HepG2 (cell line): Measurements from ENCODE around the gene GLOD4. TPM values are rescaled to one million over a fixed set of nuclear protein-coding genes. Genes with fewer than 3 reads are reported as not detected.
A peak's percentile ranks its signal among the peaks of the same experiment; 100 is the strongest.

Source experiments
- CEBPB ChIP-seq: IDR thresholded peaks from 2 replicates; pipeline ENCODE4 v1.6.1; 2011; ENCODE audit warnings: low read depth, low read length, improper control_type of control experiment, borderline replicate concordance
- IRF2 ChIP-seq: IDR thresholded peaks from 2 replicates; pipeline ENCODE4 v1.6.1; 2018; ENCODE audit warnings: missing genetic modification reagents, missing compliant biosample characterization
- KDM3A ChIP-seq: IDR thresholded peaks from 2 replicates; pipeline ENCODE4 v1.6.1; 2018; ENCODE audit warnings: low read depth, missing compliant biosample characterization
- NR2C2 ChIP-seq: sonication (generic); formaldehyde crosslinking; IDR thresholded peaks from 2 replicates; pipeline ENCODE4 v1.4.0; 2020; ENCODE audit warnings: missing genetic modification reagents, mild to moderate bottlenecking, moderate library complexity, borderline replicate concordance
- PATZ1 ChIP-seq: sonication (generic); formaldehyde crosslinking; IDR thresholded peaks from 2 replicates; pipeline ENCODE4 v1.4.0; 2020; ENCODE audit warnings: missing genetic modification reagents
- RFXAP ChIP-seq: sonication (generic); formaldehyde crosslinking; IDR thresholded peaks from 2 replicates; pipeline ENCODE4 v1.4.0; 2020; ENCODE audit warnings: missing genetic modification reagents, borderline replicate concordance
- SIX4 ChIP-seq: sonication (generic); formaldehyde crosslinking; IDR thresholded peaks from 2 replicates; pipeline ENCODE4 v1.4.0; 2020; ENCODE audit warnings: missing genetic modification reagents
- STAT5B ChIP-seq: sonication (generic); formaldehyde crosslinking; IDR thresholded peaks from 2 replicates; pipeline ENCODE4 v1.4.0; 2020; ENCODE audit warnings: missing genetic modification reagents
- ZNF281 ChIP-seq: sonication (generic); formaldehyde crosslinking; IDR thresholded peaks from 2 replicates; pipeline ENCODE4 v1.4.0; 2020; ENCODE audit warnings: missing genetic modification reagents, borderline replicate concordance
- ZNF296 ChIP-seq: sonication (generic); formaldehyde crosslinking; conservative IDR thresholded peaks from 2 replicates; pipeline ENCODE4 v1.5.0; 2020; ENCODE audit warnings: mild to moderate bottlenecking, missing genetic modification reagents
- ZNF501 ChIP-seq: sonication (generic); formaldehyde crosslinking; IDR thresholded peaks from 2 replicates; pipeline ENCODE4 v1.5.1; 2020; ENCODE audit warnings: mild to moderate bottlenecking, moderate library complexity, missing genetic modification reagents
- ZNF749 ChIP-seq: sonication (generic); formaldehyde crosslinking; IDR thresholded peaks from 2 replicates; pipeline ENCODE4 v1.8.0; 2022; ENCODE audit warnings: mild to moderate bottlenecking, missing genetic modification reagents, moderate library complexity, borderline replicate concordance
- ZNF883 ChIP-seq: sonication (generic); formaldehyde crosslinking; IDR thresholded peaks from 2 replicates; pipeline ENCODE4 v1.5.1; 2020; ENCODE audit warnings: mild to moderate bottlenecking, missing genetic modification reagents; ENCODE audit errors: not compliant biosample characterization
- polyA plus RNA-seq, 8 experiments: library from polyadenylated mRNA; depleted of rRNA in 3 of 8; stranded (reverse) in 7 of 8; unstranded in 1 of 8; fragments of >200 nt; fragmentation: Illumina TruSeq in 4 of 8; extraction: Trizol in 4 of 8; gene quantifications; 2 replicates each; pipeline versions ENCODE4 v1.2.1 to v1.2.3, GENCODE V29; 2011 to 2016; ENCODE audit warnings: low read depth in 4 of 8, missing spikeins in 1 of 8, mixed read lengths in 1 of 8; ENCODE audit not compliant: insufficient read depth in 1 of 8
- total RNA-seq, 5 experiments: library from RNA; depleted of rRNA; stranded (reverse); fragments of >200 nt; fragmentation: Illumina TruSeq; extraction: Trizol; gene quantifications; 2 replicates each; pipeline ENCODE4 v1.2.3, GENCODE V29; 2016; ENCODE audit warnings: low read depth in 1 of 5
- TF ChIP-seq, protein P1 (sequence below): sonication (generic); formaldehyde crosslinking; IDR thresholded peaks from one replicate; pipeline ENCODE4 v1.5.1; 2020; ENCODE audit warnings: mild to moderate bottlenecking, missing genetic modification reagents; ENCODE audit errors: not compliant biosample characterization

The GLOD4 gene
- total and polyA plus RNA-seq, 2 of the 13 experiments (the other 11 are each of a cell fraction or from before 2014, with no cell fraction given), result 53.7 to 87.8 TPM

DNA sequence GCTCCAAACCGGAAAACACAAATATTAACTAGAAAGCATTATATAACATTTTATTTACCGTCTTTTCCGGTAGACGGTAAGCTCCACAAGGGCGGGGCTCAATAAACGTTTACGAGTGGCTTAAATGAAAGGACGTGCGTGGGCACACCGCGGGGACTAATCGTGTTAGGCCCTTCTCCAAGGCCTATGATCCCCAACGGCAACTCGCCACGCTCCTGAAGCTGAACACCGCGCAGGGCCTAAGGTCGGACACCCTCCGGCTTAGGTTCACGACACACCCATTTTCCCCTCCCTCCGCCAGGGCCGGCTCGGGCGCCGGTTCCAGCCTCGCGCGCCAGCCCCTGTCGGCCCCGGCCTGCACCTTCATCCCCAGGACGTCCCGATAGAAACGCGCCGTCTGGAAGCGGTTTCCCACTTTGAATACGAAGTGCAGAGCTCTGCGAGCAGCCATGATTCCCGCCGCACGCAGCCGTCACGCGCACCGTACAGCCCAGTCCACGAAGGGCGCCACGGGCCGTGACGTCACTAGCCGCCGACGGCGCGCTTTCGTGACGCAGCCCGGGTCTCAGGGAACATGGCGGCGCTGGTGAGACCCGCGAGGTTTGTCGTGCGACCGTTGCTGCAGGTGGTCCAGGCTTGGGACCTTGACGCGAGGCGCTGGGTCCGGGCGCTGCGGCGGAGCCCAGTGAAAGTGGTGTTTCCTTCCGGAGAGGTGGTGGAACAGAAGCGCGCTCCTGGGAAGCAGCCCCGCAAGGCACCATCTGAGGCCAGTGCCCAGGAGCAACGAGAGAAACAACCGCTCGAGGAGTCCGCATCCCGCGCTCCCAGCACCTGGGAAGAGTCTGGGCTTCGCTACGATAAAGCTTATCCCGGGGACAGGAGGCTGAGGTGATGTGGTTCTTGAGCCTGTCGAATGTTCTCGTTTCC lies at the start of gene GLOD4, which contains the start of gene MRM3 (continued):
- TF ChIP-seq RFXAP (CRISPR knock-in tag) (no peak; the same call in 1 of the 2 replicates), ZNF281 (CRISPR knock-in tag) (peak; percentile 39; the same call in 1 of the 2 replicates), ZNF501 (CRISPR knock-in tag) (peak; percentile 95), SIX4 (CRISPR knock-in tag) (peak; percentile 69), ZNF883 (CRISPR knock-in tag) (peak; percentile 82), ZNF296 (CRISPR knock-in tag) (no peak), KDM3A (CRISPR knock-in tag) (peak; percentile 84), PATZ1 (CRISPR knock-in tag) (peak; percentile 56), STAT5B (no peak), IRF2 (CRISPR knock-in tag) (peak; percentile 92), NR2C2 (peak; percentile 88), ZNF749 (CRISPR knock-in tag) (peak; percentile 93; the same call in 1 of the 2 replicates), CEBPB (no peak)
- TF ChIP-seq, protein P1, sequence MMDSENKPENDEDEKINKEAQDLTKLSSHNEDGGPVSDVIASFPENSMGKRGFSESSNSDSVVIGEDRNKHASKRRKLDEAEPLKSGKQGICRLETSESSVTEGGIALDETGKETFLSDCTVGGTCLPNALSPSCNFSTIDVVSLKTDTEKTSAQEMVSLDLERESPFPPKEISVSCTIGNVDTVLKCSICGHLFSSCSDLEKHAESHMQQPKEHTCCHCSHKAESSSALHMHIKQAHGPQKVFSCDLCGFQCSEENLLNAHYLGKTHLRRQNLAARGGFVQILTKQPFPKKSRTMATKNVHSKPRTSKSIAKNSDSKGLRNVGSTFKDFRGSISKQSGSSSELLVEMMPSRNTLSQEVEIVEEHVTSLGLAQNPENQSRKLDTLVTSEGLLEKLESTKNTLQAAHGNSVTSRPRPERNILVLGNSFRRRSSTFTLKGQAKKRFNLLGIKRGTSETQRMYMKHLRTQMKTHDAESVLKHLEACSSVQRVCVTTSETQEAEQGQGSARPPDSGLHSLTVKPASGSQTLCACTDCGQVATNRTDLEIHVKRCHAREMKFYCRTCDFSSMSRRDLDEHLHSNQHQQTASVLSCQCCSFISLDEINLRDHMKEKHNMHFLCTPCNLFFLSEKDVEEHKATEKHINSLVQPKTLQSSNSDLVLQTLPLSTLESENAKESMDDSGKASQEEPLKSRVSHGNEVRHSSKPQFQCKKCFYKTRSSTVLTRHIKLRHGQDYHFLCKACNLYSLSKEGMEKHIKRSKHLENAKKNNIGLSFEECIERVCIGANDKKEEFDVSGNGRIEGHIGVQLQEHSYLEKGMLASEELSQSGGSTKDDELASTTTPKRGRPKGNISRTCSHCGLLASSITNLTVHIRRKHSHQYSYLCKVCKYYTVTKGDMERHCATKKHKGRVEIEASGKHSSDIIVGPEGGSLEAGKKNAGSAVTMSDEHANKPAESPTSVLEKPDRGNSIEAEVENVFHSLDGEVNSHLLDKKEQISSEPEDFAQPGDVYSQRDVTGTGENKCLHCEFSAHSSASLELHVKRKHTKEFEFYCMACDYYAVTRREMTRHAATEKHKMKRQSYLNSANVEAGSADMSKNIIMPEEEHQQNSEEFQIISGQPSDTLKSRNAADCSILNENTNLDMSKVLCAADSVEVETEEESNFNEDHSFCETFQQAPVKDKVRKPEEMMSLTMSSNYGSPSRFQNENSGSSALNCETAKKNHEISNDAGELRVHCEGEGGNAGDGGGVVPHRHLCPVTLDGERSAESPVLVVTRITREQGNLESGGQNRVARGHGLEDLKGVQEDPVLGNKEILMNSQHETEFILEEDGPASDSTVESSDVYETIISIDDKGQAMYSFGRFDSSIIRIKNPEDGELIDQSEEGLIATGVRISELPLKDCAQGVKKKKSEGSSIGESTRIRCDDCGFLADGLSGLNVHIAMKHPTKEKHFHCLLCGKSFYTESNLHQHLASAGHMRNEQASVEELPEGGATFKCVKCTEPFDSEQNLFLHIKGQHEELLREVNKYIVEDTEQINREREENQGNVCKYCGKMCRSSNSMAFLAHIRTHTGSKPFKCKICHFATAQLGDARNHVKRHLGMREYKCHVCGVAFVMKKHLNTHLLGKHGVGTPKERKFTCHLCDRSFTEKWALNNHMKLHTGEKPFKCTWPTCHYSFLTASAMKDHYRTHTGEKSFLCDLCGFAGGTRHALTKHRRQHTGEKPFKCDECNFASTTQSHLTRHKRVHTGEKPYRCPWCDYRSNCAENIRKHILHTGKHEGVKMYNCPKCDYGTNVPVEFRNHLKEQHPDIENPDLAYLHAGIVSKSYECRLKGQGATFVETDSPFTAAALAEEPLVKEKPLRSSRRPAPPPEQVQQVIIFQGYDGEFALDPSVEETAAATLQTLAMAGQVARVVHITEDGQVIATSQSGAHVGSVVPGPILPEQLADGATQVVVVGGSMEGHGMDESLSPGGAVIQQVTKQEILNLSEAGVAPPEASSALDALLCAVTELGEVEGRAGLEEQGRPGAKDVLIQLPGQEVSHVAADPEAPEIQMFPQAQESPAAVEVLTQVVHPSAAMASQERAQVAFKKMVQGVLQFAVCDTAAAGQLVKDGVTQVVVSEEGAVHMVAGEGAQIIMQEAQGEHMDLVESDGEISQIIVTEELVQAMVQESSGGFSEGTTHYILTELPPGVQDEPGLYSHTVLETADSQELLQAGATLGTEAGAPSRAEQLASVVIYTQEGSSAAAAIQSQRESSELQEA (CRISPR knock-in tag), result peak; percentile 80
